ENCODE results near the gene DSCAML1.

The DSCAML1 gene

DNA sequence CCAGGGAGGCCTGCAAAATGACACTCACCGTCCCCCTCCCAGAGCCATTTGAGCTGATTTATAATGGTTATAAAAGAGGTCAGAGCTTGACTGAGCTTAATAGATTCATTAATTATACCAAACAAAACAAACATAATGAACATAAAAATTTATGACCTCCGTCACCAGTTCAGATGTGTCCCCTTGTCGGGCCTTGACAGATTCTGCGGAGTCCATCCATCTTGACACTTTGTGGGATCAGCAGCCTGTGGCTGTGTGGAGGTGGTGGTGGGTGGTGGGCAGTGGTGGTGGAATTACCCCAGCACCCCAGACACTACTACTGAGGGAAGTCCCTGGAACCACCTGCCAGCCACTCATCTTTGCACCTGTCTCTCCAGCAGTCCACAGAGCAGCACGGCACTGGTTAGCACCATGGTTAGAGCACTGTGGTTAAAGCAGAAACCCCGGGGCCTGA, 83.5 kb downstream of the DSCAML1 start:
- 100% methylated on average over 2 of the region's 6 CpGs for WGBS (ENCODE audit: insufficient coverage)
- Histone ChIP-seq H3K36me3 (ENCODE audit: control insufficient read depth in 4 of 4, insufficient read depth in 4 of 4, low read length in 3 of 4) (no peaks in the 10 kb centered on the region), H3K4me3 (ENCODE audit: control insufficient read depth in 1 of 7, extremely low read depth in 1 of 7, insufficient read depth in 4 of 7, low read depth in 2 of 7, low read length in 6 of 7) (no peak overlapping the region), H3K27ac (ENCODE audit: insufficient read depth in 1 of 2, low read depth in 1 of 2, low read length in 2 of 2, poor library complexity in 1 of 2, severe bottlenecking in 2 of 2) (no peak overlapping the region), H3K9me3 (ENCODE audit: control extremely low read depth in 1 of 5, control insufficient read depth in 4 of 5, insufficient read depth in 2 of 5, low read depth in 1 of 5, low read length in 4 of 5) (no peaks in the 10 kb centered on the region), H3K27me3 (replicated peaks in 2 of 5; ENCODE audit: control insufficient read depth in 4 of 5, insufficient read depth in 5 of 5, low read length in 4 of 5) (peaks cover 0 to 9% (median 0%) of the 10 kb centered on the region in 5 experiments), H3K4me1 (ENCODE audit: control extremely low read depth in 1 of 4, control insufficient read depth in 4 of 4, insufficient read depth in 4 of 4, low read length in 3 of 4) (peaks cover 0 to 16% (median 7%) of the 10 kb centered on the region in 4 experiments)
- CTCF ChIA-PET, result interaction anchor here (1.7 kb wide), 1 partner anchor 30 kb away, joined by 4 read pairs; no protein-coding TSS in a partner anchor
- POLR2A ChIA-PET, result no interaction called here
- no peak for DNase-seq

DNA sequence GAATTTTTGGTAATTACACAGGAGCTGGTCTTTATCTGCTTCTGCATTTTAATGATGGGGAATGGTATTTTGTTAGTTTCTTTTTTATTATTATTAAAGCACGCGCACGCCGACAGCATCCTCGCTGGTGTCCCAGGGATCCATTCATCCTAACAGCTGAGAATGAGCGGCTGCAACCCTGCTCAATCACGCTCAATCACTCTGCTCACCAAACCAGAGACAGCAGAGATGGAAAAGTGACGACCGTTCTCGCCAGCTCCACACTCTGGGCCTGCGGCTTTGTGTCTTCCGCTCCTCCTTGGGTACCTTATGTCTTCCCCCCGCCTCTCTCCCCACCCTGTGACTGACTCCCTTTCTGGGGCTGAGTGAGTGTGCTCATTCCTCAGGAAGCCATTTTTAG, 84.5 kb downstream of the DSCAML1 start:
- Histone ChIP-seq H3K9me3 (ENCODE audit: control extremely low read depth in 1 of 5, control insufficient read depth in 4 of 5, insufficient read depth in 2 of 5, low read depth in 1 of 5, low read length in 4 of 5) (no peaks in the 10 kb centered on the region), H3K4me3 (ENCODE audit: control insufficient read depth in 1 of 7, extremely low read depth in 1 of 7, insufficient read depth in 4 of 7, low read depth in 2 of 7, low read length in 6 of 7) (no peak overlapping the region), H3K4me1 (ENCODE audit: control extremely low read depth in 1 of 4, control insufficient read depth in 4 of 4, insufficient read depth in 4 of 4, low read length in 3 of 4) (peaks cover 0 to 16% (median 7%) of the 10 kb centered on the region in 4 experiments), H3K27me3 (replicated peaks in 2 of 5; ENCODE audit: control insufficient read depth in 4 of 5, insufficient read depth in 5 of 5, low read length in 4 of 5) (peaks cover 0 to 12% (median 0%) of the 10 kb centered on the region in 5 experiments), H3K36me3 (ENCODE audit: control insufficient read depth in 4 of 4, insufficient read depth in 4 of 4, low read length in 3 of 4) (no peaks in the 10 kb centered on the region), H3K27ac (ENCODE audit: insufficient read depth in 1 of 2, low read depth in 1 of 2, low read length in 2 of 2, poor library complexity in 1 of 2, severe bottlenecking in 2 of 2) (no peak overlapping the region)
- ChIA-PET POLR2A (no interaction called here), CTCF (interaction anchor here (1.2 kb wide), 1 partner anchor 9 kb away, joined by 4 read pairs; no protein-coding TSS in a partner anchor)
- no peak for DNase-seq
- 96% methylated on average over 9 of the region's 13 CpGs for WGBS (ENCODE audit: insufficient coverage)

DNA sequence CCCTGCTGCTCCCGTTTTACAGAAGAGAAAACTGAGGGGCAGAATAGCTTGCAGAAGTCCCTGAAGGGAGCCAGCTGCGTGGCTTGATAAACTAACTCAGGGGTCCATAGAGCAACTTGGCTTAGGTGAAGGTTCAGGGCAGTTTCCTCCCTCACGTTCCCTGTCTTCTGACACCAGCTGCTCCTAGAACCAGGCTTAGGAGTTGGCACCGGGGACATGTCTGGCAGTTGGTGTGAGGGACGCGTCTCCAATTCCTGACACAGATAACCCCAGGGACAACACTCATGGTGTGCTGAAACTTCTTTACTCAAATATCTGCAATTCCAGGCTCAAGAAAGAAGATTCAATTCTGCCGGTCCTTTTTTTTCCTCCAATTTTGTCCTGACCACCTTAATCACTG, 85.7 kb downstream of the DSCAML1 start:
- Histone ChIP-seq H3K27ac (ENCODE audit: insufficient read depth in 1 of 2, low read depth in 1 of 2, low read length in 2 of 2, poor library complexity in 1 of 2, severe bottlenecking in 2 of 2) (no peak overlapping the region), H3K36me3 (ENCODE audit: control insufficient read depth in 4 of 4, insufficient read depth in 4 of 4, low read length in 3 of 4) (no peaks in the 10 kb centered on the region), H3K27me3 (replicated peaks in 2 of 5; ENCODE audit: control insufficient read depth in 4 of 5, insufficient read depth in 5 of 5, low read length in 4 of 5) (peaks cover 0 to 12% (median 0%) of the 10 kb centered on the region in 5 experiments), H3K4me3 (ENCODE audit: control insufficient read depth in 1 of 7, extremely low read depth in 1 of 7, insufficient read depth in 4 of 7, low read depth in 2 of 7, low read length in 6 of 7) (no peak overlapping the region), H3K4me1 (ENCODE audit: control extremely low read depth in 1 of 4, control insufficient read depth in 4 of 4, insufficient read depth in 4 of 4, low read length in 3 of 4) (peaks cover 0 to 9% (median 3%) of the 10 kb centered on the region in 4 experiments), H3K9me3 (ENCODE audit: control extremely low read depth in 1 of 5, control insufficient read depth in 4 of 5, insufficient read depth in 2 of 5, low read depth in 1 of 5, low read length in 4 of 5) (no peaks in the 10 kb centered on the region)
- no peak for DNase-seq
- CTCF ChIA-PET, result interaction anchor here (1.2 kb wide), 1 partner anchor 10 kb away, joined by 4 read pairs; no protein-coding TSS in a partner anchor
- WGBS (ENCODE audit: insufficient coverage), result 95% methylated on average over 7 of the region's 7 CpGs
- POLR2A ChIA-PET, result no interaction called here

DNA sequence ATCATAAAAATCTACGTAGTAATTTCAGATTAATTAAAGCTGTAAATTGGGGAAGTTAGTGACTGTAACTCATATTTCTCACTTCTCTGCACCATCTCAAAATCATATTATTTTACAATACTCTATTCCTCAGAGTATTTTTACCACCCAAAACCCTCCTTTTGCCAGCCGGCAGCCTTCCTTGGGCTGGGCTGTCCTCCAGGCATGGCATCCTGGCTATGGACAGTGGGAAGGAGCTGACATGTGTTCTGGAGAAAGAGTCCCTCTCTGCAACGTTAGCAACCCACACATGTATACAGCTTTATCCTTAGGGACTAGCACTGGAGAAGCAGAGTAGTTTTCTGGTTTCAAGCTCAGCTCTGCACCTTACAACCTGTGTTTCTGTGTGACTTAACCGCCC, 86.8 kb downstream of the DSCAML1 start:
- ChIA-PET POLR2A (interaction anchor here (1.1 kb wide), 1 partner anchor 11 kb away, joined by 3 read pairs; no protein-coding TSS in a partner anchor), CTCF (interaction anchor here (0.6 kb wide), 1 partner anchor 1172 kb away, joined by 3 read pairs; no protein-coding TSS in a partner anchor)
- H3K27me3 ChIP-seq (replicated peaks in 2 of 5; ENCODE audit: control insufficient read depth in 4 of 5, insufficient read depth in 5 of 5, low read length in 4 of 5), result peaks cover 0 to 12% (median 0%) of the 10 kb centered on the region in 5 experiments
- H3K4me3 ChIP-seq (ENCODE audit: control insufficient read depth in 1 of 7, extremely low read depth in 1 of 7, insufficient read depth in 4 of 7, low read depth in 2 of 7, low read length in 6 of 7), result no peak overlapping the region
- WGBS (ENCODE audit: insufficient coverage), result 100% methylated on average over 2 of the region's 4 CpGs
- no peaks in the 10 kb centered on the region for H3K36me3 ChIP-seq (ENCODE audit: control insufficient read depth in 4 of 4, insufficient read depth in 4 of 4, low read length in 3 of 4)
- no peak for DNase-seq
- H3K4me1 ChIP-seq (ENCODE audit: control extremely low read depth in 1 of 4, control insufficient read depth in 4 of 4, insufficient read depth in 4 of 4, low read length in 3 of 4), result no peaks in the 10 kb centered on the region
- no peaks in the 10 kb centered on the region for H3K9me3 ChIP-seq (ENCODE audit: control extremely low read depth in 1 of 5, control insufficient read depth in 4 of 5, insufficient read depth in 2 of 5, low read depth in 1 of 5, low read length in 4 of 5)
- no peak overlapping the region for H3K27ac ChIP-seq (ENCODE audit: insufficient read depth in 1 of 2, low read depth in 1 of 2, low read length in 2 of 2, poor library complexity in 1 of 2, severe bottlenecking in 2 of 2)

DNA sequence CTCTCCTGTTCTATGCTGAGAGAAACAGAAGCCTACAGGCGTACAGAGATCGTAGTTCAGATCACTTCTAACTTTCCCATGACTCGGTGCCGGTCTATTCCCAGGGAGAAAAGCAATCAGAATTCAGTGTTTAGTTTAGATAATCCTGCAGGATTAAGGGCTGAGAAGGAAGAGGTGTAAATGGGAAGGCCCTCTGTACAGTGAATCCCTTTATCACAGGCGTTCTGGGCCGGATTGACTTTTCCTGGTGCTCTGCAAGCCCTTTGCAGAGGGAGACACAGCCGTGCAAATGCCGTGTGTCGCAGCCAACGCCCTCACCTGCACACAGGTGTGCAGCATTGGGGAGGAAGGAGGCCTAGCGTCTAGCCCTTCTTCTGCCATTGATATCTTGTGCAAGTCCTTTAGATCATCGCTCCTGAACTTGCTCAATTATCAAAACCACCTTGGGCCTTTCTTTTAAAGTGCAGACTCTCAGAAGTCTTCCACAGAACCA, 90.6 kb downstream of the DSCAML1 start:
- Histone ChIP-seq H3K27ac (ENCODE audit: insufficient read depth in 1 of 2, low read depth in 1 of 2, low read length in 2 of 2, poor library complexity in 1 of 2, severe bottlenecking in 2 of 2) (no peak overlapping the region), H3K4me3 (ENCODE audit: control insufficient read depth in 1 of 7, extremely low read depth in 1 of 7, insufficient read depth in 4 of 7, low read depth in 2 of 7, low read length in 6 of 7) (no peak overlapping the region), H3K9me3 (ENCODE audit: control extremely low read depth in 1 of 5, control insufficient read depth in 4 of 5, insufficient read depth in 2 of 5, low read depth in 1 of 5, low read length in 4 of 5) (no peaks in the 10 kb centered on the region), H3K27me3 (replicated peaks in 2 of 5; ENCODE audit: control insufficient read depth in 4 of 5, insufficient read depth in 5 of 5, low read length in 4 of 5) (peaks cover 0 to 12% (median 0%) of the 10 kb centered on the region in 5 experiments), H3K36me3 (ENCODE audit: control insufficient read depth in 4 of 4, insufficient read depth in 4 of 4, low read length in 3 of 4) (no peaks in the 10 kb centered on the region), H3K4me1 (ENCODE audit: control extremely low read depth in 1 of 4, control insufficient read depth in 4 of 4, insufficient read depth in 4 of 4, low read length in 3 of 4) (peaks cover 0 to 8% (median 5%) of the 10 kb centered on the region in 4 experiments)
- DNase-seq, result no peak
- CTCF ChIA-PET, result no interaction called here
- WGBS (ENCODE audit: insufficient coverage), result 98% methylated on average over 12 of the region's 12 CpGs
- POLR2A ChIA-PET, result no interaction called here

DNA sequence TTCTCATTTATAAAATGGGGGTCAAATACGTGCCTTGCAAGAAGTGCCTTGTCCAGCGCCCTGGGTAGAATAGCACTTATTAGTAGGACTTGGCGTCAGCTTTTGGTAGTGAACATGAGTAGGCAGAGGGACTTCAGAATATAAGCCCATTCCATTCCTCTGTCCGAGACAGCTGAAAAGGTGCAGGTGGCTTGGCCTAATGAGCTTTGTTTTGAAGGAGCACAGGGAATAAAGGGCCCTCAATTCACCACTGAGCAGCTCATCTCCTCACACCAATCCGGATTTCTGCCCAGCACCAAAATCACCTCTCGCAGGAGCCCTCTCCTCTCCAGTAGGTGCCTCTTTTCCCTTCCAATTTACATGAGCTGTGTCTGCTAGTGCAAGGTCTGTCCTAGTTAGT, 91.2 kb downstream of the DSCAML1 start:
- no peak overlapping the region for H3K27ac ChIP-seq (ENCODE audit: insufficient read depth in 1 of 2, low read depth in 1 of 2, low read length in 2 of 2, poor library complexity in 1 of 2, severe bottlenecking in 2 of 2)
- WGBS (ENCODE audit: insufficient coverage), result 97% methylated on average over 6 of the region's 6 CpGs
- peaks cover 0 to 8% (median 0%) of the 10 kb centered on the region in 5 experiments for H3K27me3 ChIP-seq (replicated peaks in 2 of 5; ENCODE audit: control insufficient read depth in 4 of 5, insufficient read depth in 5 of 5, low read length in 4 of 5)
- H3K4me3 ChIP-seq (ENCODE audit: control insufficient read depth in 1 of 7, extremely low read depth in 1 of 7, insufficient read depth in 4 of 7, low read depth in 2 of 7, low read length in 6 of 7), result no peak overlapping the region
- ChIA-PET CTCF (interaction anchor here (0.6 kb wide), 1 partner anchor 274 kb away, joined by 4 read pairs; no protein-coding TSS in a partner anchor), POLR2A (no interaction called here)
- no peaks in the 10 kb centered on the region for H3K36me3 ChIP-seq (ENCODE audit: control insufficient read depth in 4 of 4, insufficient read depth in 4 of 4, low read length in 3 of 4)
- H3K4me1 ChIP-seq (ENCODE audit: control extremely low read depth in 1 of 4, control insufficient read depth in 4 of 4, insufficient read depth in 4 of 4, low read length in 3 of 4), result peaks cover 0 to 8% (median 5%) of the 10 kb centered on the region in 4 experiments
- DNase-seq, result no peak
- no peaks in the 10 kb centered on the region for H3K9me3 ChIP-seq (ENCODE audit: control extremely low read depth in 1 of 5, control insufficient read depth in 4 of 5, insufficient read depth in 2 of 5, low read depth in 1 of 5, low read length in 4 of 5)

DNA sequence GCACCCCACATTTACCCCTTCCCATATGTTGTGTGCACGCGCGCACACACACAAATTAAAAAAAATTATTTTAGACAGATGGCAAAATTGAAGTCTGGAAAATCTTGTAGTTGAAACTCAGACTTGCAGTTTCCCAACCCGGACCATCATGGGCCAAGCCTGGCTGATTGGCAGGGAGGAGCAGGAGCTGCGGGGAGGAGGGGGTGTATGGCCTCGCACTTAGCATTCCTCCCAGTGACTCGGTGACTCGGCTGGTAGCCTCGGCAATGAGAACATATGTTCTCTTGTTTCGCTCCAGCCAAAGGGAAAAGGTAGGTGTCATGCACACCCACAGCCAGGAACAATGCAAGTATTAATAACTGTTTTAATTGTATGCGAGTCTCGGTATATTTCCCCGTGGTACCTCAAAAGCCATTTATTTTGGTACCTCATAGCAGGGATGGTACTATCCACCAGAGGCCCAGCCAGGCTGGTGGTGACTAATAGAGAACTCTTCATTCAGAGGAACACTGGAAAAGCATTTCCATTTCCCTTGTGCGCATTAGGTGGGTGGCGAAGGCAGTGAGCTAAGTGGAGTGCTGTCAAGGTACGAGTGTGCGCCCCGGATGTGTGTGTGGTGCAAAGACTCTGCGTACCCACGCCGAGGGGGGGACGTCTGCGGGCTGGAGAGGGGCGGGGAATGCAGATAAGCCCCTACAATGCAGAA, 92.5 kb downstream of the DSCAML1 start:
- WGBS (ENCODE audit: insufficient coverage), result 97% methylated on average over 16 of the region's 24 CpGs
- Histone ChIP-seq H3K27me3 (replicated peaks in 2 of 5; ENCODE audit: control insufficient read depth in 4 of 5, insufficient read depth in 5 of 5, low read length in 4 of 5) (peaks cover 0 to 8% (median 0%) of the 10 kb centered on the region in 5 experiments), H3K27ac (ENCODE audit: insufficient read depth in 1 of 2, low read depth in 1 of 2, low read length in 2 of 2, poor library complexity in 1 of 2, severe bottlenecking in 2 of 2) (no peak overlapping the region), H3K4me1 (ENCODE audit: control extremely low read depth in 1 of 4, control insufficient read depth in 4 of 4, insufficient read depth in 4 of 4, low read length in 3 of 4) (peaks cover 0 to 8% (median 5%) of the 10 kb centered on the region in 4 experiments), H3K4me3 (ENCODE audit: control insufficient read depth in 1 of 7, extremely low read depth in 1 of 7, insufficient read depth in 4 of 7, low read depth in 2 of 7, low read length in 6 of 7) (no peak overlapping the region), H3K9me3 (ENCODE audit: control extremely low read depth in 1 of 5, control insufficient read depth in 4 of 5, insufficient read depth in 2 of 5, low read depth in 1 of 5, low read length in 4 of 5) (no peaks in the 10 kb centered on the region), H3K36me3 (ENCODE audit: control insufficient read depth in 4 of 4, insufficient read depth in 4 of 4, low read length in 3 of 4) (no peaks in the 10 kb centered on the region)
- ChIA-PET CTCF (no interaction called here), POLR2A (no interaction called here)
- no peak for DNase-seq

Data from common myeloid progenitor, CD34-positive (primary cell).